Kidney epithelial cell (primary cell): ENCODE measurements around the gene GNA12. TPM values are rescaled to one million over a fixed set of nuclear protein-coding genes. Genes with fewer than 3 reads are reported as not detected.
A peak's percentile ranks its signal among the peaks of the same experiment; 100 is the strongest.

Experiments
- DNase-seq: peaks from one replicate; pipeline ENCODE4 v3.0.0-alpha.2; 2010; ENCODE audit warnings: low read depth
- H3K27me3 ChIP-seq: 2 replicates; pipeline ENCODE4 v1.6.0; 2011; ENCODE audit warnings: low read length; ENCODE audit not compliant: control insufficient read depth, insufficient read depth
- H3K36me3 ChIP-seq: 2 replicates; pipeline ENCODE4 v1.5.1; 2011; ENCODE audit warnings: low read length; ENCODE audit not compliant: control insufficient read depth, insufficient read depth
- H3K4me3 ChIP-seq: 2 replicates; pipeline ENCODE4 v1.5.1; 2011; ENCODE audit warnings: low read depth, mild to moderate bottlenecking, control low read depth, low read length
- total RNA-seq: library from RNA; depleted of rRNA; stranded (reverse); fragments of >200 nt; gene quantifications from 2 replicates; pipeline ENCODE4 v1.2.3, GENCODE V29; 2015
- TF ChIP-seq, protein P1 (sequence below): IDR thresholded peaks from 2 replicates; pipeline ENCODE4 v1.5.1; 2011; ENCODE audit warnings: mild to moderate bottlenecking, moderate library complexity, low read length, control low read depth, inconsistent platforms; ENCODE audit not compliant: insufficient read depth, poor library complexity, severe bottlenecking

The GNA12 gene
- total RNA-seq, 1 donor from 2014 or later: 40.7 TPM

DNA sequence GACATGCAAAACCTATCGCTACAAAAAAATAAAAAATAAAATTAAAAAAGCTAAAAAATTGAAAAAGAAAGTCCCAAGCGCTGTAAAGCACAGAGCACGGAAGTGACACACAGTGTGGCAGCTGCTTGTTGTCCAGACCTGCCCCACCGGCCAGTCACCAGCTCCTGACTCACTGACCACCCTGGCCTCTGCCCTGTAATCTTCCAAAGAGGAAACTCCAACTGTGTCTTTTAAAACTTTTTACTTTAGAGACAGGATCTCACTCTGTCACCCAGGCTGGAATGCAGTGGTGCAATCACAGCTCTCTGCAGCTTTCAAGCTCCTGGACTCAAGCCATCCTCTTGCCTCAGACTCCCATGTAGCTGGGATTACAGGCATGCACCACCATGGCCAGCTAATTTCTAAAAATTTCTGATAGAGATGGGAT lies 23.6 kb downstream of the GNA12 start:
- Histone ChIP-seq H3K27me3 (no peaks in the 10 kb centered on the region), H3K4me3 (no peak overlapping the region), H3K36me3 (no peaks in the 10 kb centered on the region)
- DNase-seq: peak; percentile 78
- TF ChIP-seq, protein P1, sequence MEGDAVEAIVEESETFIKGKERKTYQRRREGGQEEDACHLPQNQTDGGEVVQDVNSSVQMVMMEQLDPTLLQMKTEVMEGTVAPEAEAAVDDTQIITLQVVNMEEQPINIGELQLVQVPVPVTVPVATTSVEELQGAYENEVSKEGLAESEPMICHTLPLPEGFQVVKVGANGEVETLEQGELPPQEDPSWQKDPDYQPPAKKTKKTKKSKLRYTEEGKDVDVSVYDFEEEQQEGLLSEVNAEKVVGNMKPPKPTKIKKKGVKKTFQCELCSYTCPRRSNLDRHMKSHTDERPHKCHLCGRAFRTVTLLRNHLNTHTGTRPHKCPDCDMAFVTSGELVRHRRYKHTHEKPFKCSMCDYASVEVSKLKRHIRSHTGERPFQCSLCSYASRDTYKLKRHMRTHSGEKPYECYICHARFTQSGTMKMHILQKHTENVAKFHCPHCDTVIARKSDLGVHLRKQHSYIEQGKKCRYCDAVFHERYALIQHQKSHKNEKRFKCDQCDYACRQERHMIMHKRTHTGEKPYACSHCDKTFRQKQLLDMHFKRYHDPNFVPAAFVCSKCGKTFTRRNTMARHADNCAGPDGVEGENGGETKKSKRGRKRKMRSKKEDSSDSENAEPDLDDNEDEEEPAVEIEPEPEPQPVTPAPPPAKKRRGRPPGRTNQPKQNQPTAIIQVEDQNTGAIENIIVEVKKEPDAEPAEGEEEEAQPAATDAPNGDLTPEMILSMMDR: no peak

DNA sequence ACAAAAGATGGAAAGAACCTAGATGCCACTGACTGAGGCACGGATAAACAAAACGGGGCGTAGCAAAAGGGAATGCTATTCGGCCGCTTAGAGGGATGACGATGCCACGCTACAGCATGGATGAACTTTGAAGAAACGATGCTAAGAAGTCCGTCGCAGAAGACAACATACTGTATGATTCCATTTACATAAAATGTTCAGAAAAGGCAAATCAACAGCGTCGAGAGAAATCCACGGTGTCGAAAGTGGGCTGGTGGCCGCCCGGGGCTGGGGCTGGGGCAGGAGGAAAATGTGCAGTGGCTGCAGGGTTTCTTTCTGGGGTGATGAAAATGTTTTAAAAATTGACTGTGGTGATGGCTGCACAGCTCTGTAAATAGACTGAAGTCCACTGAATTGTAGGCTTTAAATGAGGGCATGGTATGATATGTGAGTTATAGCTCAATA lies 24.1 kb downstream of the GNA12 start:
- H3K4me3 ChIP-seq: no peak overlapping the region
- DNase-seq: no peak
- TF ChIP-seq, protein P1: no peak
- H3K36me3 ChIP-seq: no peaks in the 10 kb centered on the region
- no peaks in the 10 kb centered on the region for H3K27me3 ChIP-seq

DNA sequence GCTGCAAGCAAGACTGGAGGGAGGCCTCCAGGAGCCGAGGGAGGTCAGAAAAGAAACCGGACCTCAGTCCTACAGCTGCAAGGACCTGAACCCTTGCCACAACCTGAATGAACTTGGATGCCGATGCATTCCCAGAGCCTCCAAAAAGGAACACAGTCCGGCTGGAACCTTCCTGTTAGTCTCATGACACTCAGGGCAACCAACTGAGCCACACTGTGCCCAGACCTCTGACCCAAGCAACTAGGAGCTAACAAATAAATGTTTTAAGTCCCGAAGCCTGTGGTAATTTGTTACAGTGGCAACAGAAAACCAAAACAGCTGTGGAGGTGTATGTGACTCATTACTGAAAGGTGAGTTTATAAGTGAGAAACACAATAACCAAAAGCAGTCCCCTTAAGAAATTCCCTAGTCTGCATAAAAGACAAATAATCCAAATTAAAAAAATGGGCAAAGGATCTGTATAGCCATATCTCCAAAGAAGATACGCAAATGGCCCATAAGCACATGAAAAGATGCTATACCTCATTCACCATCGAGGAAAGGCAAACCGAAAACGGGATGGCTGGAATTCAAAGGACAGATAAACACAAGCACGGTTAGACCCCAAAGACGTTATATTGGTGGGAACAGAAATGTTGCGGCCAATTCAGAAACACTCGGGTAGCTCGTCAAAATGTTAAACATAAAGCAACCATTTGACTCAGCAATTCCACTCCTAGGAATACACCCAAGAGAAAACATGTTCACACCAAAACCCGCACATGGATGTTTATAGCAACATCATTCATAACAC lies 24.8 kb downstream of the GNA12 start:
- TF ChIP-seq, protein P1: no peak
- Histone ChIP-seq H3K36me3 (no peaks in the 10 kb centered on the region), H3K27me3 (no peaks in the 10 kb centered on the region), H3K4me3 (no peak overlapping the region)
- DNase-seq: no peak

DNA sequence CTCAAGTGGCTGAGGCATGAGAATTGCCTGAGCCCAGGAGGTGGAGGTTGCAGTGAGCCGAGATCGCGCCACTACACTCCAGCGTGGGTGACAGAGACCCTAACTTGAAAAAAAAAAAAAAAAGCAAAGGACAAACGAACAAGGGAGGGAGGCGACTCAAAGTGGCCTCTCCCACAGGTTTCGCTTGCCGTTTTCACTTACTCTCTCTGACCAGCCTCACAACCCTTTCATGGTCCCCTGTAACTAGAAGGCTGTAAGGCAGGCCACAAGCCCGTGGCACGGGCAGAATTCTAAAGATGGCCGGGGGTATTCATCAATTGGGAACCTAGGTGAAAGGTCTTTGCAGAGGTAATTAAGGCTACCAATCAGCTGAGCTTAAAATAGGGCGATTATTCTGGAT lies 25.5 kb downstream of the GNA12 start:
- TF ChIP-seq, protein P1: no peak
- no peak for DNase-seq
- Histone ChIP-seq H3K4me3 (no peak overlapping the region), H3K27me3 (no peaks in the 10 kb centered on the region), H3K36me3 (no peaks in the 10 kb centered on the region)

DNA sequence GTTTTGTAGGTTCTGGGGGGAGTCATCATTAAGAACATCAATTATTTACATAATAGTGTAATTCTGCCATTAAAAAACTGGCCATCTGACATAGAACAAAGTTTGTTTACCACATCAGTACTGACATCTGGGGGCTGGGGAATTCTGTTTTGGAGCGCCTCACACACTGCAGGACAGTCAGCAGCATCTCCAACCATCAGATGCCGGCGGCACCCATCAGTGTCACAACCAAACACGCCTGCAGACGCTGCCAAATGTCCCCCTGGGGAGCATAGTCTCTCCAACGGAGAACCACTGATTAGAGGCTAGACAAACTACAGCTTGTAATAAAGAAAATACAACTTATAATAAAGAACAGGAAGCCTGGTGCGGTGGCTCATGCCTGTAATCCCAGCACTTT lies 26.0 kb downstream of the GNA12 start:
- H3K27me3 ChIP-seq: no peaks in the 10 kb centered on the region
- TF ChIP-seq, protein P1: no peak
- H3K36me3 ChIP-seq: no peaks in the 10 kb centered on the region
- DNase-seq: no peak
- no peak overlapping the region for H3K4me3 ChIP-seq

DNA sequence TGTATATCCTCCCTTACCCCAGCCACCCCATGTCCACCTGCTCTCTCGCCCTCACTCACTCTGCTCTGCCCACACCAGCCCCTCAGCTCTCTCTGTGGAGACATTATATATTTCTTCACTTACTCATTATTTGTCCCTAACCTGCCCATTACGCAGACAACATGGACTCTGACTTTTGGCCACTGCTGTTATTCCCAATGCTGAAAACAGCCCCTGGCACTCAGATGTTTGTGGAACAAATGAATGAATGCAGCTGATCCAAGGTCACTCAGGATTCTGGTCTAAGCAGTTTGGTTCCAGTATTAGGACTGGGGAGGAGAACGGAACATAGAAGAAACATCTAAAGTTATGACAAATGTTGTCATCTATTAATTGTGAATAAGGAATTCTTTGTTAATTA lies 26.7 kb downstream of the GNA12 start:
- TF ChIP-seq, protein P1: no peak

More for the DNA sequence above, 26.7 kb downstream of the GNA12 start:
- H3K36me3 ChIP-seq: no peaks in the 10 kb centered on the region
- DNase-seq: no peak
- no peak overlapping the region for H3K4me3 ChIP-seq
- no peaks in the 10 kb centered on the region for H3K27me3 ChIP-seq
